BJ (cell line): Measurements from ENCODE around the gene COL4A4. TPM values are rescaled to one million over a fixed set of nuclear protein-coding genes. Genes with fewer than 3 reads are reported as not detected.

Source experiments
- CTCF ChIA-PET: fragments of 350-600 bp; formaldehyde crosslinking; extraction: SDS; loops from one replicate; lab custom pipeline; 2021; ENCODE audit warnings: antibody characterized with exemption, inconsistent platforms; lab: Yijun Ruan, JAX
- POLR2A ChIA-PET: fragments of 300-600 bp; sonication (Branson Sonifier 250); formaldehyde crosslinking; extraction: SDS; loops from one replicate; lab custom pipeline; 2021; ENCODE audit warnings: antibody characterized with exemption; lab: Charles Lee
- DNase-seq: peaks from one replicate; pipeline ENCODE4 v3.0.0-alpha.2; 2011; ENCODE audit warnings: low read depth
- H3K27me3 ChIP-seq: 2 replicates; pipeline ENCODE4 v1.6.0; 2011; ENCODE audit warnings: low read length; ENCODE audit not compliant: control insufficient read depth, insufficient read depth
- H3K36me3 ChIP-seq: 2 replicates; pipeline ENCODE4 v1.5.1; 2011; ENCODE audit warnings: low read length; ENCODE audit not compliant: control insufficient read depth, insufficient read depth
- H3K4me3 ChIP-seq: 2 replicates; pipeline ENCODE4 v1.5.1; 2011; ENCODE audit warnings: low read depth, mild to moderate bottlenecking, control low read depth, low read length
- CTCF ChIP-seq: IDR thresholded peaks from 2 replicates; pipeline ENCODE4 v1.5.1; 2011; ENCODE audit warnings: low read depth, mild to moderate bottlenecking, control low read depth, inconsistent platforms, low read length, moderate library complexity; ENCODE audit not compliant: insufficient read depth
- polyA plus RNA-seq: library from polyadenylated mRNA; depleted of rRNA; stranded (reverse); fragments of >200 nt; gene quantifications from 2 replicates; pipeline ENCODE4 v1.2.3, GENCODE V29; 2011

COL4A4 gene
- polyA plus RNA-seq, 1 experiment = 0.36 TPM

GRCh38 chr2:226965376-226965775, 198.6 kb downstream of the COL4A4 start:
- TF ChIP-seq CTCF = no peak
- DNase-seq = no peak
- ChIA-PET POLR2A (no interaction called here), CTCF (no interaction called here)
- Histone ChIP-seq H3K27me3 (no peaks in the 10 kb centered on the region), H3K4me3 (no peak overlapping the region), H3K36me3 (no peaks in the 10 kb centered on the region)

GRCh38 chr2:226963528-226963927, 200.5 kb downstream of the COL4A4 start:
- ChIA-PET POLR2A (no interaction called here), CTCF (interaction anchor here (0.8 to 1.5 kb wide), 2 partner anchors 8 to 50 kb away, joined by 3 to 4 read pairs; no protein-coding TSS in a partner anchor)
- Histone ChIP-seq H3K36me3 (no peaks in the 10 kb centered on the region), H3K27me3 (no peaks in the 10 kb centered on the region), H3K4me3 (no peak overlapping the region)
- no peak for TF ChIP-seq CTCF
- DNase-seq = no peak

- Histone ChIP-seq H3K27me3 (no peaks in the 10 kb centered on the region), H3K4me3 (no peak overlapping the region), H3K36me3 (no peaks in the 10 kb centered on the region)
- no peak for TF ChIP-seq CTCF
- POLR2A ChIA-PET = no interaction called here
- CTCF ChIA-PET = interaction anchor here (1.3 kb wide), 1 partner anchor 47 kb away, joined by 3 read pairs; no protein-coding TSS in a partner anchor
- no peak for DNase-seq
These were observed 201.7 kb downstream of the COL4A4 start for GRCh38 chr2:226962176-226962773.

GRCh38 chr2:226959418-226959817, 204.6 kb downstream of the COL4A4 start:
- Histone ChIP-seq H3K27me3 (no peaks in the 10 kb centered on the region), H3K36me3 (no peaks in the 10 kb centered on the region), H3K4me3 (no peak overlapping the region)
- no peak for TF ChIP-seq CTCF
- CTCF ChIA-PET = no interaction called here
- POLR2A ChIA-PET = no interaction called here
- DNase-seq = no peak

- DNase-seq = no peak
- no peak for TF ChIP-seq CTCF
- Histone ChIP-seq H3K27me3 (no peaks in the 10 kb centered on the region), H3K36me3 (no peaks in the 10 kb centered on the region), H3K4me3 (no peak overlapping the region)
- ChIA-PET CTCF (no interaction called here), POLR2A (no interaction called here)
These were observed 207.3 kb downstream of the COL4A4 start for GRCh38 chr2:226956659-226957058.
